HEK293T (cell line): ENCODE data around the gene RFC2.

Experiments used
- ARNT ChIP-seq: fragments of 450-650 bp; IDR thresholded peaks from 2 replicates; pipeline ENCODE4 v1.6.1; 2017; ENCODE audit warnings: mild to moderate bottlenecking
- CTBP1 ChIP-seq: fragments of 450-650 bp; IDR thresholded peaks from 2 replicates; pipeline ENCODE4 v1.6.1; 2016; ENCODE audit warnings: borderline replicate concordance
- ELF4 ChIP-seq: fragments of 450-650 bp; IDR thresholded peaks from 2 replicates; pipeline ENCODE4 v1.6.1; 2017; ENCODE audit warnings: antibody characterized with exemption
- FOXA1 ChIP-seq: fragments of 450-650 bp; IDR thresholded peaks from 2 replicates; pipeline ENCODE4 v1.6.1; 2016; ENCODE audit warnings: mild to moderate bottlenecking
- FOXK2 ChIP-seq: fragments of 450-650 bp; IDR thresholded peaks from 2 replicates; pipeline ENCODE4 v1.6.1; 2016; ENCODE audit warnings: mild to moderate bottlenecking
- FOXM1 ChIP-seq: fragments of 450-650 bp; IDR thresholded peaks from 2 replicates; pipeline ENCODE4 v1.6.1; 2017; ENCODE audit warnings: mild to moderate bottlenecking, borderline replicate concordance
- HDGF ChIP-seq: fragments of 450-650 bp; IDR thresholded peaks from 2 replicates; pipeline ENCODE4 v1.6.1; 2017; ENCODE audit warnings: antibody characterized with exemption, borderline replicate concordance
- L3MBTL2 ChIP-seq: fragments of 450-650 bp; conservative IDR thresholded peaks from 2 replicates; pipeline ENCODE4 v1.6.1; 2016; ENCODE audit warnings: mild to moderate bottlenecking
- LEF1 ChIP-seq: fragments of 450-650 bp; IDR thresholded peaks from 2 replicates; pipeline ENCODE4 v1.6.1; 2017; ENCODE audit warnings: mild to moderate bottlenecking, borderline replicate concordance
- NFRKB ChIP-seq: fragments of 450-650 bp; IDR thresholded peaks from 2 replicates; pipeline ENCODE4 v1.6.1; 2016; ENCODE audit warnings: mild to moderate bottlenecking, moderate library complexity
- SP1 ChIP-seq: fragments of 450-650 bp; IDR thresholded peaks from 2 replicates; pipeline ENCODE4 v1.6.1; 2017
- SUZ12 ChIP-seq: fragments of 450-650 bp; IDR thresholded peaks from 2 replicates; pipeline ENCODE4 v1.6.1; 2016; ENCODE audit warnings: mild to moderate bottlenecking
- TARDBP ChIP-seq: fragments of 450-650 bp; IDR thresholded peaks from 2 replicates; pipeline ENCODE4 v1.6.1; 2016
- ZNF384 ChIP-seq: fragments of 450-650 bp; IDR thresholded peaks from 2 replicates; pipeline ENCODE4 v1.6.1; 2016

DNA sequence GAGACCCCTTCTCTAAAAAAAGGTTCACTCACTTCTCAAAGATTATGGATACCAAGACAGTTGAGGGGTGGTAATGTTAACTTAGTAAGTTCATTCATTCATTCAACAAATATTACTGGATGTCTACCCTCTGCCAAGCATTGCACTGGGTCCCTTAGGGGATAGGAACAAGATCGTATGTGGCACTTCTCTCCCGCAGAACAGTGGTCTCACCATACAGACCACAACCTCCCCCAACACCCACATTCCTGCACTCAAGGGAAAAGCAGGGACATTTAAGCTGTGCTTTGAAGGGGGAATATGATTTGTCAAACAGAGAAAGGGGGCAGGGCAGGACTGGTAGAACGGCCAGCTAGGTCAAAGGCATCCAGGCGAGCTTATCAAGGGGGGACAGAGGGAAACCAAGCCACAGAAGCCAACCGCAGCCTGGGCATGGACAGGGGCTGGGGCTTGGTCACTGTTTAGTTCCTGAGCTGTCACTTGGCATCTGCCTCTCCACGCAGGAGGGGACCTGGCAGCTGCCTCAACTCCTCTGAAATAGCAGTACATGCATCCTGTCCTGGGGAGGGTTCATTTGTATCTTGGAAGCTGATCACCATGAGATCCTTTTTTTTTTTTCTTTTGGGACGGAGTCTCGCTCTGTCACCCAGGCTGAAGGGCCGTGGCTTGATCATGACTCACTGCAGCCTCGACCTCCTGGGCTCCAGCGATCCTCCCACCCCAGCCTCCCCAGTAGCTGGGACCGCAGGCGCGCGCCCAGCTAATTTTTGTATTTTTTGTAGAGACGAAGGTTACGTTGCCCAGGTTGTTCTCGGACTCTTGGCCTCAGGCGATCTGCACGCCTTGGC, 34.1 kb upstream of the RFC2 start:
- TF ChIP-seq ELF4 (no peak), SUZ12 (no peak), SP1 (no peak), HDGF (no peak), TARDBP (no peak), L3MBTL2 (no peak), FOXK2 (no peak), FOXM1 (no peak), ZNF384 (no peak), ARNT (no peak), CTBP1 (no peak), FOXA1 (no peak), LEF1 (no peak), NFRKB (no peak)
